GM12878 (cell line): ENCODE measurements around the gene KCNB1.

Experiments
- RFX5 ChIP-seq: IDR thresholded peaks from 2 replicates; pipeline ENCODE4 v1.6.1; 2011; ENCODE audit warnings: low read depth, low read length, improper control_type of control experiment
- USF1 ChIP-seq: IDR thresholded peaks from 2 replicates; pipeline ENCODE4 v1.6.1; 2011; ENCODE audit warnings: borderline replicate concordance, low read depth, mild to moderate bottlenecking, moderate library complexity, mixed read lengths, low read length; ENCODE audit not compliant: insufficient read depth; ENCODE audit errors: extremely low read length

- TF ChIP-seq RFX5: no peak
- no peak for TF ChIP-seq USF1
Observed at GRCh38 chr20:49431329-49431728, 51.1 kb downstream of the KCNB1 start.
